ENCODE measurements around the gene SDHA.
"Not testable (repeated sequence)": the region's sequence is repeated elsewhere in the genome, so short reads cannot be mapped to it uniquely, and the experiment has no call there.

- not testable (repeated sequence) for TF ChIP-seq CTCF, POLR2A (IDR thresholded peaks at IDR 0.05)
Observed at GRCh38 chr5:256347-256746, 38.2 kb downstream of the SDHA start.

Measured in lower leg skin (tissue), 3 donors.